Measurements from ENCODE around the gene PERM1. TPM values are rescaled to one million over a fixed set of nuclear protein-coding genes. Genes with fewer than 3 reads are reported as not detected.

PERM1 gene
- total RNA-seq, 1 experiment from 2014 or later: not detected

DNA sequence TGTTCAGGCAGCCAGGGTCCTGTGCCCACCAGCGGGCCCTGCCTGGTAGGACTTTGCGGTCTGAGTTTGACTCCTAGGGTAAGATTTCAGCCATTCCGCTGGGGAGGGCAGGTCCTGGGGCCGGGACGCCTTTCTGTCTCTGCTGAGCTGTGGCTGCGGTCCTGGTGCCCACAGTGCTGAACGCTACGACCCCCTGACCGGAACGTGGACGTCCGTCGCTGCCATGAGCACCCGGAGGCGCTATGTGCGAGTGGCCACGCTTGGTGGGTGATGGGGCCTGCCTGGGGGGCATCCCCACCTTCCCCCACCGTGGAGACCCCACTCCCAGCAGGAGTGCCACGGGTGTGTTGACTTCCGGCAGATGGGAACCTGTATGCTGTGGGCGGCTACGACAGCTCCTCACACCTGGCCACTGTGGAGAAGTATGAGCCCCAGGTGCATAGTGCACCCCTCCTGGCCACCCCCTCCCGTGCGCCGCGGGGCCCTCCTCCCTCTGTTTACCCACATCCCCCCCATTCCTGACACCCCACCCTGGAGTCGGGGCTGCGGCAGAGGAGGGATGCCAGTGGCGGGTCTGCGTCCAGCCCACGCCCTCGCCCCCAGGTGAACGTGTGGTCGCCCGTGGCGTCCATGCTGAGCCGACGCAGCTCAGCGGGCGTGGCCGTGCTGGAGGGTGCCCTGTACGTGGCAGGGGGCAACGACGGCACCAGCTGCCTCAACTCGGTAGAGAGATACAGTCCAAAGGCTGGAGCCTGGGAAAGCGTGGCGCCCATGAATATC is 18.0 kb downstream of the PERM1 start (continued):
- TF ChIP-seq MAX (CRISPR knock-in tag; IDR thresholded peaks at IDR 0.05) (no peak), HMGXB4 (CRISPR knock-in tag; IDR thresholded peaks at IDR 0.05) (no peak), ATF1 (CRISPR knock-in tag; IDR thresholded peaks at IDR 0.05) (no peak), MLX (CRISPR knock-in tag; IDR thresholded peaks at IDR 0.05) (no peak), NFATC4 (CRISPR knock-in tag; IDR thresholded peaks at IDR 0.05) (no peak), NFE2L1 (CRISPR knock-in tag; IDR thresholded peaks at IDR 0.05) (no peak)

- Mint-ChIP-seq H3K9me3 (no peaks in the 10 kb centered on the region), H3K36me3 (0 out of 2 replicates have a peak, but pooled peaks cover 2% of the 10 kb centered on the region), H3K27me3 (ENCODE audit: low read depth) (peaks cover 26% of the 10 kb centered on the region), H3K27ac (no peak overlapping the region), H3K4me1 (peaks cover 6% of the 10 kb centered on the region), H3K4me3 (no peak overlapping the region)
- ATAC-seq (no peak), DNase-seq (ENCODE audit: low spot score) (no peak)
- ChIA-PET CTCF (no interaction called here), POLR2A (no interaction called here)
- TF ChIP-seq ZNF121 (CRISPR knock-in tag; IDR thresholded peaks at IDR 0.05) (no peak), ZNF317 (CRISPR knock-in tag; IDR thresholded peaks at IDR 0.05; ENCODE audit: borderline replicate concordance, low read depth) (no peak), FOXK1 (CRISPR knock-in tag; IDR thresholded peaks at IDR 0.05) (no peak), GABPB1 (CRISPR knock-in tag; IDR thresholded peaks at IDR 0.05) (no peak), NR1H2 (CRISPR knock-in tag; IDR thresholded peaks at IDR 0.05) (no peak), CREM (CRISPR knock-in tag; IDR thresholded peaks at IDR 0.05) (no peak), ESRRA (CRISPR knock-in tag; IDR thresholded peaks at IDR 0.05; ENCODE audit: borderline replicate concordance) (no peak), MAX (CRISPR knock-in tag; IDR thresholded peaks at IDR 0.05) (no peak), KAT7 (CRISPR knock-in tag; IDR thresholded peaks at IDR 0.05; ENCODE audit: borderline replicate concordance) (no peak), IRF2 (CRISPR knock-in tag; IDR thresholded peaks at IDR 0.05; ENCODE audit: borderline replicate concordance, low read depth) (no peak), SMAD3 (CRISPR knock-in tag; IDR thresholded peaks at IDR 0.05; ENCODE audit: borderline replicate concordance) (no peak)
- TF ChIP-seq, protein P1, sequence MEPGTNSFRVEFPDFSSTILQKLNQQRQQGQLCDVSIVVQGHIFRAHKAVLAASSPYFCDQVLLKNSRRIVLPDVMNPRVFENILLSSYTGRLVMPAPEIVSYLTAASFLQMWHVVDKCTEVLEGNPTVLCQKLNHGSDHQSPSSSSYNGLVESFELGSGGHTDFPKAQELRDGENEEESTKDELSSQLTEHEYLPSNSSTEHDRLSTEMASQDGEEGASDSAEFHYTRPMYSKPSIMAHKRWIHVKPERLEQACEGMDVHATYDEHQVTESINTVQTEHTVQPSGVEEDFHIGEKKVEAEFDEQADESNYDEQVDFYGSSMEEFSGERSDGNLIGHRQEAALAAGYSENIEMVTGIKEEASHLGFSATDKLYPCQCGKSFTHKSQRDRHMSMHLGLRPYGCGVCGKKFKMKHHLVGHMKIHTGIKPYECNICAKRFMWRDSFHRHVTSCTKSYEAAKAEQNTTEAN (CRISPR knock-in tag; IDR thresholded peaks at IDR 0.05): no peak
- TF ChIP-seq, protein P2, sequence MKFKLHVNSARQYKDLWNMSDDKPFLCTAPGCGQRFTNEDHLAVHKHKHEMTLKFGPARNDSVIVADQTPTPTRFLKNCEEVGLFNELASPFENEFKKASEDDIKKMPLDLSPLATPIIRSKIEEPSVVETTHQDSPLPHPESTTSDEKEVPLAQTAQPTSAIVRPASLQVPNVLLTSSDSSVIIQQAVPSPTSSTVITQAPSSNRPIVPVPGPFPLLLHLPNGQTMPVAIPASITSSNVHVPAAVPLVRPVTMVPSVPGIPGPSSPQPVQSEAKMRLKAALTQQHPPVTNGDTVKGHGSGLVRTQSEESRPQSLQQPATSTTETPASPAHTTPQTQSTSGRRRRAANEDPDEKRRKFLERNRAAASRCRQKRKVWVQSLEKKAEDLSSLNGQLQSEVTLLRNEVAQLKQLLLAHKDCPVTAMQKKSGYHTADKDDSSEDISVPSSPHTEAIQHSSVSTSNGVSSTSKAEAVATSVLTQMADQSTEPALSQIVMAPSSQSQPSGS (CRISPR knock-in tag; IDR thresholded peaks at IDR 0.05; ENCODE audit: borderline replicate concordance, low read depth): no peak
- TF ChIP-seq, protein P3, sequence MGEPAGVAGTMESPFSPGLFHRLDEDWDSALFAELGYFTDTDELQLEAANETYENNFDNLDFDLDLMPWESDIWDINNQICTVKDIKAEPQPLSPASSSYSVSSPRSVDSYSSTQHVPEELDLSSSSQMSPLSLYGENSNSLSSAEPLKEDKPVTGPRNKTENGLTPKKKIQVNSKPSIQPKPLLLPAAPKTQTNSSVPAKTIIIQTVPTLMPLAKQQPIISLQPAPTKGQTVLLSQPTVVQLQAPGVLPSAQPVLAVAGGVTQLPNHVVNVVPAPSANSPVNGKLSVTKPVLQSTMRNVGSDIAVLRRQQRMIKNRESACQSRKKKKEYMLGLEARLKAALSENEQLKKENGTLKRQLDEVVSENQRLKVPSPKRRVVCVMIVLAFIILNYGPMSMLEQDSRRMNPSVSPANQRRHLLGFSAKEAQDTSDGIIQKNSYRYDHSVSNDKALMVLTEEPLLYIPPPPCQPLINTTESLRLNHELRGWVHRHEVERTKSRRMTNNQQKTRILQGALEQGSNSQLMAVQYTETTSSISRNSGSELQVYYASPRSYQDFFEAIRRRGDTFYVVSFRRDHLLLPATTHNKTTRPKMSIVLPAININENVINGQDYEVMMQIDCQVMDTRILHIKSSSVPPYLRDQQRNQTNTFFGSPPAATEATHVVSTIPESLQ (CRISPR knock-in tag; IDR thresholded peaks at IDR 0.05): no peak
- TF ChIP-seq, protein P4, sequence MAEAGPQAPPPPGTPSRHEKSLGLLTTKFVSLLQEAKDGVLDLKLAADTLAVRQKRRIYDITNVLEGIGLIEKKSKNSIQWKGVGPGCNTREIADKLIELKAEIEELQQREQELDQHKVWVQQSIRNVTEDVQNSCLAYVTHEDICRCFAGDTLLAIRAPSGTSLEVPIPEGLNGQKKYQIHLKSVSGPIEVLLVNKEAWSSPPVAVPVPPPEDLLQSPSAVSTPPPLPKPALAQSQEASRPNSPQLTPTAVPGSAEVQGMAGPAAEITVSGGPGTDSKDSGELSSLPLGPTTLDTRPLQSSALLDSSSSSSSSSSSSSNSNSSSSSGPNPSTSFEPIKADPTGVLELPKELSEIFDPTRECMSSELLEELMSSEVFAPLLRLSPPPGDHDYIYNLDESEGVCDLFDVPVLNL (CRISPR knock-in tag; IDR thresholded peaks at IDR 0.05; ENCODE audit: borderline replicate concordance, low read depth): no peak
- TF ChIP-seq, protein P5, sequence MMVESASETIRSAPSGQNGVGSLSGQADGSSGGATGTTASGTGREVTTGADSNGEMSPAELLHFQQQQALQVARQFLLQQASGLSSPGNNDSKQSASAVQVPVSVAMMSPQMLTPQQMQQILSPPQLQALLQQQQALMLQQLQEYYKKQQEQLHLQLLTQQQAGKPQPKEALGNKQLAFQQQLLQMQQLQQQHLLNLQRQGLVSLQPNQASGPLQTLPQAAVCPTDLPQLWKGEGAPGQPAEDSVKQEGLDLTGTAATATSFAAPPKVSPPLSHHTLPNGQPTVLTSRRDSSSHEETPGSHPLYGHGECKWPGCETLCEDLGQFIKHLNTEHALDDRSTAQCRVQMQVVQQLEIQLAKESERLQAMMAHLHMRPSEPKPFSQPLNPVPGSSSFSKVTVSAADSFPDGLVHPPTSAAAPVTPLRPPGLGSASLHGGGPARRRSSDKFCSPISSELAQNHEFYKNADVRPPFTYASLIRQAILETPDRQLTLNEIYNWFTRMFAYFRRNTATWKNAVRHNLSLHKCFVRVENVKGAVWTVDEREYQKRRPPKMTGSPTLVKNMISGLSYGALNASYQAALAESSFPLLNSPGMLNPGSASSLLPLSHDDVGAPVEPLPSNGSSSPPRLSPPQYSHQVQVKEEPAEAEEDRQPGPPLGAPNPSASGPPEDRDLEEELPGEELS (CRISPR knock-in tag; IDR thresholded peaks at IDR 0.05): no peak
Observed at GRCh38 chr1:963301-963651, 18.6 kb downstream of the PERM1 start.

Measured in WTC11 (cell line).